ENCODE measurements around the gene ANO10. TPM values are rescaled to one million over a fixed set of nuclear protein-coding genes. Genes with fewer than 3 reads are reported as not detected.
"Not testable (repeated sequence)": the region's sequence is repeated elsewhere in the genome, so short reads cannot be mapped to it uniquely, and the experiment has no call there.

Gene ANO10
- polyA plus RNA-seq, 2 donors = 17.7 to 19.8 TPM

DNA sequence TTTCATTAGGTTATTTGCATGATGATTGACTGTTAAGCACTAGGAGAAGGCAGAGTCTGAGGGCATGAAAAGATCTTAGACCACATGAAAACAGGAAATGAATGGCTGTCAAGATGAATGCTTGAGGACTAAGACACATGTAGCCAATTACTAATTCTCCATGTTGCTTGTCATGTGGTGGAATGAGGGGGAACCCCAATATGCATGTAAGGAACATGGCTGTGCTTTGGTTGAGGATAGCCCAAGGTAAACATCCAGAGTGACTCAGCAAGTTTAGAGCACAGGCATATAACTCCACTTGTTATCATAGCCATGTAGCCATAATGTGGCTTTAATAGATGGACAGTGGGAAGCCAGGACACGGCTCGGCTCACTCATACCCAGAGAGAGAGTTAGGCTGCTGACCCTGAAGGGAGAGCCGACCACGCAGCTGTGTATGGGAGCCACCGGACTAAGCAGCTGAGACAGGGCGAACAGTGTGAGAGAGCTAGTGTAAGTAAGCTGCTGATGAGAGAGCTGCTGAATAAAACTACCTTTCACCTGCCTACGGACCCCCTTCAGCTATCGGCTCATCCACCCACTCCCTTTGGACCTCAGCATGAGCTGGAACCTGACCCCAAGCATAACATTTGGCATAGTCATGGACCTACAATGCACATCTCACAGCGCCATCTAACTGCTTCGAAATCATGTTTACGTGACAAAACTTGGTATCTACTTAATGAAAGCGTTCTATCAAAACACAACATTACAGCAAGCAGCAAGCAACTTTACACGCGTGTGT is 37.6 kb downstream of the ANO10 start:
- 98% methylated on average over 14 of the region's 14 CpGs for WGBS, 2 donors
- Histone ChIP-seq H3K9me3 (ENCODE audit: control insufficient read depth in 2 of 2, insufficient read depth in 1 of 2, low read depth in 1 of 2, low read length in 1 of 2) (no peaks in the 10 kb centered on the region), H3K27me3 (ENCODE audit: control insufficient read depth in 1 of 2, insufficient read depth in 2 of 2, low read length in 2 of 2) (no peaks in the 10 kb centered on the region), H3K4me1 (ENCODE audit: control insufficient read depth in 2 of 2, insufficient read depth in 2 of 2, low read length in 1 of 2) (no peaks in the 10 kb centered on the region), H3K27ac (ENCODE audit: low read depth in 2 of 2, low read length in 1 of 2) (no peak overlapping the region), H3K36me3 (ENCODE audit: control insufficient read depth in 2 of 2, insufficient read depth in 2 of 2, low read length in 1 of 2) (no peaks in the 10 kb centered on the region), H3K4me3 (ENCODE audit: low read depth in 1 of 2, low read length in 2 of 2) (no peak overlapping the region)

DNA sequence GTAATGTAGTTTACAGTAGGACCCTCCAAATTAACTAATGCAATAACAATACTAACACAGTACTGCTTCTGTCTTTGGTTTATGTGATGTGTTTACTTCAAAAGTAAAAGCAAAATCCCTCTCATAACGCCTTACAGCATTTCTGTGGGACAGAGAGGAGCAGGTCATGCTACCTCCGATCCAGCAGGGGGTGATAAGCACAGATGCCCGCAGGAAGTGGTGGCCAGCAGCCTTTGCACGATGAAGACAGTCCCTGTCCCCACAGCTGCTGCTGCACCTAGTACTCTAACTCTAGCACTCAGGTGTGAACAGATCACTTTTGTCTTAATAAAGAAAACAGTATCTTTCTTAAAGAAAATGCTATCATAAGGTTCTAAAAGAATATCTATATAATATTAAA is 38.3 kb downstream of the ANO10 start:
- WGBS, 2 donors = 84 to 91% methylated on average over 4 of the region's 4 CpGs
- H3K9me3 ChIP-seq (ENCODE audit: control insufficient read depth in 2 of 2, insufficient read depth in 1 of 2, low read depth in 1 of 2, low read length in 1 of 2) = no peaks in the 10 kb centered on the region
- H3K27ac ChIP-seq (ENCODE audit: low read depth in 2 of 2, low read length in 1 of 2) = no peak overlapping the region

DNA sequence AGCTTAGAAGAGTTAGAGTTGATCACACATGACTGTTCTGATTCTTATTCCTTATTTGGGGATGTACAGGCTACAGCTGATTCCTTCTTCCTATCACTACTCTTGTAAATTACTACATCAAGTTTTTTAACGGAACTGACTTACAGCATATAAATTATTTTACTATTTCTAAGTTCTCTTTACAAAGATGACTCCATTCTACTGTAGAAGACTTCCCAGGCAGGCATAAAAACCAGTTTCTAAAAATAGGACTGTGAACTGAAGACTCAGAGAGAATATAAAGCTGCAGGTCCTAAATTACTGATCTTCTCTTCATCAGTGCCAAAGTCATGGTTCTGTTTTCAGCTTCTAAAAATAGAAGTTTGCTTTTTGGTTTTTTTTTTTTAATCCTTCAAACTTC is 38.9 kb downstream of the ANO10 start:
- Histone ChIP-seq H3K4me1 (ENCODE audit: control insufficient read depth in 2 of 2, insufficient read depth in 2 of 2, low read length in 1 of 2) (no peaks in the 10 kb centered on the region), H3K36me3 (ENCODE audit: control insufficient read depth in 2 of 2, insufficient read depth in 2 of 2, low read length in 1 of 2) (no peaks in the 10 kb centered on the region), H3K9me3 (ENCODE audit: control insufficient read depth in 2 of 2, insufficient read depth in 1 of 2, low read depth in 1 of 2, low read length in 1 of 2) (no peaks in the 10 kb centered on the region), H3K27ac (ENCODE audit: low read depth in 2 of 2, low read length in 1 of 2) (no peak overlapping the region), H3K4me3 (ENCODE audit: low read depth in 1 of 2, low read length in 2 of 2) (no peak overlapping the region), H3K27me3 (ENCODE audit: control insufficient read depth in 1 of 2, insufficient read depth in 2 of 2, low read length in 2 of 2) (no peaks in the 10 kb centered on the region)
- WGBS, 2 donors = 52 to 68% methylated on average over 1 of the region's 1 CpG

More for the DNA sequence above, 38.3 kb downstream of the ANO10 start:
- Histone ChIP-seq H3K4me3 (ENCODE audit: low read depth in 1 of 2, low read length in 2 of 2) (no peak overlapping the region), H3K4me1 (ENCODE audit: control insufficient read depth in 2 of 2, insufficient read depth in 2 of 2, low read length in 1 of 2) (no peaks in the 10 kb centered on the region), H3K27me3 (ENCODE audit: control insufficient read depth in 1 of 2, insufficient read depth in 2 of 2, low read length in 2 of 2) (no peaks in the 10 kb centered on the region), H3K36me3 (ENCODE audit: control insufficient read depth in 2 of 2, insufficient read depth in 2 of 2, low read length in 1 of 2) (no peaks in the 10 kb centered on the region)

DNA sequence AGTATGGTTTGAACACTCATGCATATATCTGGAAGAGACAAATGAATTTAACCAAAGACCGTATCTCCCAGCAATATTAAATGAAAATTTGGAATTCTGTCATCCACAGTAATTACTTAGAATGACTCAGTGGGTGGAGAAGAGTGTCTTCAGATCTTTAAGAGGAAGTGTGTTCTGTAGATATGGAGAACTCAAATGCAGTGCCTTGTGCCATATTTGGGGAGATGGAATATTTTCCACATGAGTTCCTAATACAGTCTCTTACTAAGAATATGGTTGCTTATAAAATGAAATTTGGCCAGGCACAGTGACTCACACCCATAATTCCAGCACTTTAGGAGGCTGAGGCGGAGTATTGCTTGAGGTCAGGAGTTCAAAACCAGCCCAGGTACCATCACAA is 40.5 kb downstream of the ANO10 start:
- Histone ChIP-seq H3K9me3 (ENCODE audit: control insufficient read depth in 2 of 2, insufficient read depth in 1 of 2, low read depth in 1 of 2, low read length in 1 of 2) (no peaks in the 10 kb centered on the region), H3K36me3 (ENCODE audit: control insufficient read depth in 2 of 2, insufficient read depth in 2 of 2, low read length in 1 of 2) (peaks cover 0 to 3% of the 10 kb centered on the region in 2 donors), H3K27me3 (ENCODE audit: control insufficient read depth in 1 of 2, insufficient read depth in 2 of 2, low read length in 2 of 2) (no peaks in the 10 kb centered on the region), H3K4me3 (ENCODE audit: low read depth in 1 of 2, low read length in 2 of 2) (no peak overlapping the region), H3K4me1 (ENCODE audit: control insufficient read depth in 2 of 2, insufficient read depth in 2 of 2, low read length in 1 of 2) (no peaks in the 10 kb centered on the region), H3K27ac (ENCODE audit: low read depth in 2 of 2, low read length in 1 of 2) (no peak overlapping the region)
- 46 to 75% methylated on average over 2 of the region's 2 CpGs for WGBS, 2 donors

DNA sequence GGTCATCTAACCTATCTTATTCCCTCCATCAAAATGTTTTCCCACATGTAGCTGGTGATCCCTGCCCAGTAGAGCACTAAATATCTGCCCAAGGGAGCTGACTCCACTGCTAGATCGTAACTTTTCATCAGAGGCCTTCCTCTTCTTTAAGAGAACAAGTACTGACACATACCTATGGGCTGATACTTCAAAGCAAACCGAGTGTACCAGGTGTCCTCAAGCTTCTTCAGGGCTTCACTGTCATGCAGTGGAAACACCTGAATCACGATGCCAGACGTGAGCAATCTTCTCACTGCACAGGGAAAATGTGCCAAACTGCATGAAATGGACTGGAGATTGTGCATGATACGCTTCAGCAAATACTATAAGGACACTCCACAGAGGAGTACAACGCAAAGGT is 41.6 kb downstream of the ANO10 start:
- Histone ChIP-seq H3K36me3 (ENCODE audit: control insufficient read depth in 2 of 2, insufficient read depth in 2 of 2, low read length in 1 of 2) (peaks cover 0 to 3% of the 10 kb centered on the region in 2 donors), H3K27ac (ENCODE audit: low read depth in 2 of 2, low read length in 1 of 2) (no peak overlapping the region), H3K4me3 (ENCODE audit: low read depth in 1 of 2, low read length in 2 of 2) (no peak overlapping the region), H3K4me1 (ENCODE audit: control insufficient read depth in 2 of 2, insufficient read depth in 2 of 2, low read length in 1 of 2) (no peaks in the 10 kb centered on the region), H3K27me3 (ENCODE audit: control insufficient read depth in 1 of 2, insufficient read depth in 2 of 2, low read length in 2 of 2) (no peaks in the 10 kb centered on the region), H3K9me3 (ENCODE audit: control insufficient read depth in 2 of 2, insufficient read depth in 1 of 2, low read depth in 1 of 2, low read length in 1 of 2) (no peaks in the 10 kb centered on the region)
- 58 to 77% methylated on average over 6 of the region's 6 CpGs for WGBS, 2 donors

DNA sequence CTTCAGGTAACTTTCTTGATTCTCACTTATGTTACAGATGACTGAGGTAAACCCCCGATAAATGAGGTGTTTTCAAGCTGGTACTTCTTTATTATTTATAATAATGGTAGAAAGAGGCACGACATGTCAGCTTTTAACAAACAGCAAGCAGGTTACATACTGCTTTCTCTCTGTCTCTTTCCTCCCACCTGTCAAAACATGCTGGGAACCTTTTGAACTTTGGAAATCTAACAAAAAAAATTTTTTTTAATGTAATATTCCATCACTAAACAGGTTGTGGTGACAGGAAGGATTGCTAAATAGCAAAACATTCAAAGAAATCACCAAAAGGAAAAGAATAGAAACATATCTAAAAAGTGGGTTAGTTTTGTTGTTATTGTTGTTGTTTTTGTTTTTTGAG is 48.2 kb downstream of the ANO10 start:
- Histone ChIP-seq H3K4me3 (ENCODE audit: low read depth in 1 of 2, low read length in 2 of 2) (no peak overlapping the region), H3K27me3 (ENCODE audit: control insufficient read depth in 1 of 2, insufficient read depth in 2 of 2, low read length in 2 of 2) (no peaks in the 10 kb centered on the region), H3K4me1 (ENCODE audit: control insufficient read depth in 2 of 2, insufficient read depth in 2 of 2, low read length in 1 of 2) (no peaks in the 10 kb centered on the region), H3K36me3 (ENCODE audit: control insufficient read depth in 2 of 2, insufficient read depth in 2 of 2, low read length in 1 of 2) (peaks cover 2 to 3% of the 10 kb centered on the region in 2 donors), H3K27ac (ENCODE audit: low read depth in 2 of 2, low read length in 1 of 2) (no peak overlapping the region), H3K9me3 (ENCODE audit: control insufficient read depth in 2 of 2, insufficient read depth in 1 of 2, low read depth in 1 of 2, low read length in 1 of 2) (no peaks in the 10 kb centered on the region)
- WGBS, 2 donors = 56 to 58% methylated on average over 2 of the region's 2 CpGs

DNA sequence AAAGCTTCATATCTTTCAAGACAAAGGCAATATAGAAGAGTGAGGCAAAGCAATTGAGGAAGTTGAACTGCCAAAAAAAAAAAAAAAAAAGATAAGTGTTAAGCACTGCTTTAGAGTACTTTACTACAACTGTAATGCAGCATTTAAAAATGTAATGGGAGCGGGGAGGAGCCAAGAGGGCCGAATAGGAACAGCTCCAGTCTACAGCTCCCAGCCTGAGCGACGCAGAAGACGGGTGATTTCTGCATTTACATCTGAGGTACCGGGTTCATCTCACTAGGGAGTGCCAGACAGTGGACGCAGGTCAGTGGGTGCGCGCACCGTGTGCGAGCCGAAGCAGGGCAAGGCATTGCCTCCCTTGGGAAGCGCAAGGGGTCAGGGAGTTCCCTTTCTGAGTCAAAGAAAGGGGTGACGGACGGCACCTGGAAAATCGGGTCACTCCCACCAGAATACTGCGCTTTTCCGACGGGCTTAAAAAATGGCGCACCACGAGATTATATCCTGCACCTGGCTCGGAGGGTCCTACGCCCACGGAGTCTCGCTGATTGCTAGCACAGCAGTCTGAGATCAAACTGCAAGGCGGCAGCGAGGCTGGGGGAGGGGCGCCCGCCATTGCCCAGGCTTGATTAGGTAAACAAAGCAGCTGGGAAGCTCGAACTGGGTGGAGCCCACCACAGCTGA is 56.0 kb downstream of the ANO10 start:
- not testable (repeated sequence) for H3K36me3 ChIP-seq (ENCODE audit: control insufficient read depth in 2 of 2, insufficient read depth in 2 of 2, low read length in 1 of 2); H3K4me3 ChIP-seq (ENCODE audit: low read depth in 1 of 2, low read length in 2 of 2); H3K4me1 ChIP-seq (ENCODE audit: control insufficient read depth in 2 of 2, insufficient read depth in 2 of 2, low read length in 1 of 2); H3K27ac ChIP-seq (ENCODE audit: low read depth in 2 of 2, low read length in 1 of 2); H3K9me3 ChIP-seq (ENCODE audit: control insufficient read depth in 2 of 2, insufficient read depth in 1 of 2, low read depth in 1 of 2, low read length in 1 of 2); H3K27me3 ChIP-seq (ENCODE audit: control insufficient read depth in 1 of 2, insufficient read depth in 2 of 2, low read length in 2 of 2)
- 86 to 97% methylated on average over 13 to 24 of the region's 30 CpGs for WGBS, 2 donors

DNA sequence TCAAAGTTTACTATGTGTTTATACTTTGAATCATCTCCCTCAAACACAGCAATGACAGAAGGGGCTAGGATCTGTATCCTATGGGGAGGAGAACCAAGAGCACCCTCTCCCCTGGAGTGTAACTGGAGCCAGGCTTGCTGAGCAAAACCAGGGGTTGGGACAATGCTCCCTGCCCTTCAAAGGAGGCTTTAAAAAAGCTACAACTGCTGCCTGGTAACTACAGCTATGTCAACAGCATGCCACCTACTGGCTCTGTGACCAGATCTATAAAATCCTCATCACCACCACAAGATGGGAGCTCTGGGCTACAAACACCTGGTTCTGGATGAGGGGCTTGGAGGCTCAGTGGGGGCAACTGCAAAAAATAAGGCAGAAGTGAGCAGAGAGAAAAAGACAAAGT is 61.9 kb downstream of the ANO10 start:
- H3K9me3 ChIP-seq (ENCODE audit: control insufficient read depth in 2 of 2, insufficient read depth in 1 of 2, low read depth in 1 of 2, low read length in 1 of 2) = no peaks in the 10 kb centered on the region
- no peaks in the 10 kb centered on the region for H3K27me3 ChIP-seq (ENCODE audit: control insufficient read depth in 1 of 2, insufficient read depth in 2 of 2, low read length in 2 of 2)
- no peaks in the 10 kb centered on the region for H3K4me1 ChIP-seq (ENCODE audit: control insufficient read depth in 2 of 2, insufficient read depth in 2 of 2, low read length in 1 of 2)
- H3K27ac ChIP-seq (ENCODE audit: low read depth in 2 of 2, low read length in 1 of 2) = no peak overlapping the region
- H3K36me3 ChIP-seq (ENCODE audit: control insufficient read depth in 2 of 2, insufficient read depth in 2 of 2, low read length in 1 of 2) = peaks cover 2 to 5% of the 10 kb centered on the region in 2 donors
- no peak overlapping the region for H3K4me3 ChIP-seq (ENCODE audit: low read depth in 1 of 2, low read length in 2 of 2)

DNA sequence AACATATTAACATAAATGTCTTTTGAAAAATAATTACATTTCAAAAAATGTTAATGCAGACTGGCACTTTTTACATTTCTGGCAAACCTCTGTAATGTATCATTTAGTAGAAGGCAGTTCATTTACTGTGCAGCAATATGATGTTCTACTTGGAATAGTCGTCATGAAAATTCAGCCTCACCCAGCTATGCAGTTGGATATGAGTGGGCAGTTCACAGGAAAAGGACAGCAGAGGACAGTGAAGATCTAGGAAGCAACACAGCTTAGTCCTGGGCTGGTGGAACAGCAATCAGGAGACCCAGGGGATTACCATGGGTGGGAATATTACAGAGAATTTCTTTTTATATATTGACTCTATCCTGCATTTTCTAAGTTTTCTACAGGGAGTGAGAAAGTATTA is 63.6 kb downstream of the ANO10 start:
- Histone ChIP-seq H3K27me3 (ENCODE audit: control insufficient read depth in 1 of 2, insufficient read depth in 2 of 2, low read length in 2 of 2) (no peaks in the 10 kb centered on the region), H3K4me1 (ENCODE audit: control insufficient read depth in 2 of 2, insufficient read depth in 2 of 2, low read length in 1 of 2) (no peaks in the 10 kb centered on the region), H3K9me3 (ENCODE audit: control insufficient read depth in 2 of 2, insufficient read depth in 1 of 2, low read depth in 1 of 2, low read length in 1 of 2) (no peaks in the 10 kb centered on the region), H3K36me3 (ENCODE audit: control insufficient read depth in 2 of 2, insufficient read depth in 2 of 2, low read length in 1 of 2) (peaks cover 2 to 5% of the 10 kb centered on the region in 2 donors), H3K27ac (ENCODE audit: low read depth in 2 of 2, low read length in 1 of 2) (no peak overlapping the region), H3K4me3 (ENCODE audit: low read depth in 1 of 2, low read length in 2 of 2) (no peak overlapping the region)
- WGBS, 2 donors = 85 to 87% methylated on average over 1 of the region's 1 CpG

Data from esophagus (tissue), 2 donors.